RWPE2 (cell line): ENCODE results near the gene IL1RAPL2.

Experiments
- ATAC-seq: fragments of 200-7000 bp; cut with Tn5 transposase; 3 replicates; pipeline ENCODE4 v1.9.1; 2021; ENCODE audit warnings: low read depth
- DNase-seq: peaks from one replicate; pipeline ENCODE4 v3.0.0-alpha.2; 2020; ENCODE audit warnings: low spot score
- H3K27ac ChIP-seq: fragments of 450-650 bp; 2 replicates; pipeline ENCODE4 v1.5.1; 2017; ENCODE audit warnings: mild to moderate bottlenecking; ENCODE audit not compliant: poor library complexity, severe bottlenecking
- H3K27me3 ChIP-seq: fragments of 250-450 bp; sonication (Bioruptor Pico); 2 replicates; pipeline ENCODE4 v1.5.1; 2021; ENCODE audit warnings: mild to moderate bottlenecking, moderate library complexity; ENCODE audit not compliant: insufficient read depth, poor library complexity, severe bottlenecking
- H3K36me3 ChIP-seq: fragments of 250-450 bp; sonication (Bioruptor Pico); 2 replicates; pipeline ENCODE4 v1.5.1; 2020; ENCODE audit warnings: low read depth, mild to moderate bottlenecking, moderate library complexity
- H3K4me1 ChIP-seq: fragments of 250-450 bp; sonication (Bioruptor Pico); 2 replicates; pipeline ENCODE4 v1.5.1; 2021; ENCODE audit warnings: mild to moderate bottlenecking, moderate library complexity; ENCODE audit not compliant: insufficient read depth, poor library complexity, severe bottlenecking
- H3K4me3 ChIP-seq: fragments of 250-450 bp; sonication (Bioruptor Pico); 2 replicates; pipeline ENCODE4 v1.5.1; 2021; ENCODE audit warnings: mild to moderate bottlenecking, moderate library complexity; ENCODE audit not compliant: severe bottlenecking
- H3K9me3 ChIP-seq: fragments of 250-450 bp; sonication (Bioruptor Pico); 2 replicates; pipeline ENCODE4 v1.5.1; 2021; ENCODE audit warnings: mild to moderate bottlenecking, moderate library complexity; ENCODE audit not compliant: severe bottlenecking
- TF ChIP-seq, protein P1 (sequence below): fragments of 450-650 bp; IDR thresholded peaks from one replicate; pipeline ENCODE4 v1.5.1; 2017; ENCODE audit warnings: mild to moderate bottlenecking, moderate library complexity; ENCODE audit not compliant: poor library complexity, severe bottlenecking

The IL1RAPL2 gene

DNA sequence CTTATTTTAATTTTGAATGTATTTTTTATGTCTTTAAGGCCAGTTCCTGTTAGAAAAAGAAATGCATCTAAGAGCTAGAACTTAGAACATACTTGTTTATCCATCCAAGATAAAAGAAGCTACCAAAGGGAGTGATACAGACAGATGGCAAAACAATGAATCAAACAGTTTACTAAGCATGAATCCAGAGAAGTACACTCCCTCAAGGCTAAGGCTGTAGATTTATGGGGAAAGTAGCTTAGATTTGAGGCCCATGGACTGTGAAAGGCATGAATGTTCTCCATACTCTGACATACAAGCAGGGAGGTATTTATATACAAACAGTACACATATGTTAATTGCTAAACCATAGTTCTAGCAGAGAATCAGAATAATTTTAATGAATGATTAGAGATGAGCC, 1001.1 kb downstream of the IL1RAPL2 start:
- no peak for DNase-seq
- Histone ChIP-seq H3K9me3 (no peaks in the 10 kb centered on the region), H3K27ac (no peak overlapping the region), H3K27me3 (no peaks in the 10 kb centered on the region), H3K4me1 (no peaks in the 10 kb centered on the region), H3K4me3 (no peak overlapping the region), H3K36me3 (no peaks in the 10 kb centered on the region)
- ATAC-seq: no peak
- TF ChIP-seq, protein P1, sequence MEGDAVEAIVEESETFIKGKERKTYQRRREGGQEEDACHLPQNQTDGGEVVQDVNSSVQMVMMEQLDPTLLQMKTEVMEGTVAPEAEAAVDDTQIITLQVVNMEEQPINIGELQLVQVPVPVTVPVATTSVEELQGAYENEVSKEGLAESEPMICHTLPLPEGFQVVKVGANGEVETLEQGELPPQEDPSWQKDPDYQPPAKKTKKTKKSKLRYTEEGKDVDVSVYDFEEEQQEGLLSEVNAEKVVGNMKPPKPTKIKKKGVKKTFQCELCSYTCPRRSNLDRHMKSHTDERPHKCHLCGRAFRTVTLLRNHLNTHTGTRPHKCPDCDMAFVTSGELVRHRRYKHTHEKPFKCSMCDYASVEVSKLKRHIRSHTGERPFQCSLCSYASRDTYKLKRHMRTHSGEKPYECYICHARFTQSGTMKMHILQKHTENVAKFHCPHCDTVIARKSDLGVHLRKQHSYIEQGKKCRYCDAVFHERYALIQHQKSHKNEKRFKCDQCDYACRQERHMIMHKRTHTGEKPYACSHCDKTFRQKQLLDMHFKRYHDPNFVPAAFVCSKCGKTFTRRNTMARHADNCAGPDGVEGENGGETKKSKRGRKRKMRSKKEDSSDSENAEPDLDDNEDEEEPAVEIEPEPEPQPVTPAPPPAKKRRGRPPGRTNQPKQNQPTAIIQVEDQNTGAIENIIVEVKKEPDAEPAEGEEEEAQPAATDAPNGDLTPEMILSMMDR: no peak

DNA sequence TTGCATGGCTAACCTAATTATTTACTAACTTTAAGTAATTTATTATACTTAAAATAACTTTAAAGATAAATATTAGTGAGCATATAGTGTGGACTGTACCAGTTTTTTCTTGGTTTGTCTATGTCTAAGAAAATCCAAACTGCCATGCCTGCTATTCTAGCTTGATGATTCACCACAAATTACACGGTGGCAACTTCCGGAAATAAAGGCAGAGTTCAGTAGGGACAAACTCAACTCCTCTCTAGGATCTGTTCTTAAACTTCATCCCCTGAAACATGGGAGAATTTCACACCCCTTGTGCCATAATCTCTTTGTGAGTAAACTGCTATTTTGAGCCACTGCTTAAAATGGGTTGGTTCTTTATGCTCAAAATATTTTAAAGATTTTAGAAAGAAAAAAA, 1042.7 kb downstream of the IL1RAPL2 start:
- H3K4me3 ChIP-seq: no peak overlapping the region
- no peaks in the 10 kb centered on the region for H3K27me3 ChIP-seq
- no peak overlapping the region for H3K27ac ChIP-seq
- DNase-seq (no peak), ATAC-seq (no peak)
- no peaks in the 10 kb centered on the region for H3K36me3 ChIP-seq
- no peaks in the 10 kb centered on the region for H3K9me3 ChIP-seq
- no peaks in the 10 kb centered on the region for H3K4me1 ChIP-seq
- TF ChIP-seq, protein P1: no peak

DNA sequence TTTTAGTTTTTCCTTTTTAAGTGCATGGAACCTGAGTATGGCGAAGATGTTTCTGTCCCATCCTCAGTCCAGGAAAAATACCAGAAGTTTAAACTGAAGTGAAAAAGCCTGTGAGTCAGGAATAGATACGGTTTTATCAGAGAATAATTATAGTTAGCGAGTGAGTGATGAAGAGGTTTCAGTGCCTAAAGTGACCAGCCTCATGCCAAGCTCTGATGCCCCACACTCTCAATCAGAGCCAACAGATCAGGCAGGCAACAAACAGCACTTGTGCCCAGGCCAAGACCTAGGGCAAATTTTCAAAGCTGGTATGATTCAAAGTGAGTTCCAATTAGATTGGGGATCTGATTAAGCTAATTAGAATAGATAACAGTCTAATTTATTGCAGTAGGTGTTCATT, 1043.5 kb downstream of the IL1RAPL2 start:
- H3K9me3 ChIP-seq: no peaks in the 10 kb centered on the region
- H3K27me3 ChIP-seq: no peaks in the 10 kb centered on the region
- ATAC-seq (no peak), DNase-seq (no peak)
- TF ChIP-seq, protein P1: no peak
- no peak overlapping the region for H3K4me3 ChIP-seq
- H3K4me1 ChIP-seq: no peaks in the 10 kb centered on the region
- no peak overlapping the region for H3K27ac ChIP-seq
- H3K36me3 ChIP-seq: no peaks in the 10 kb centered on the region

DNA sequence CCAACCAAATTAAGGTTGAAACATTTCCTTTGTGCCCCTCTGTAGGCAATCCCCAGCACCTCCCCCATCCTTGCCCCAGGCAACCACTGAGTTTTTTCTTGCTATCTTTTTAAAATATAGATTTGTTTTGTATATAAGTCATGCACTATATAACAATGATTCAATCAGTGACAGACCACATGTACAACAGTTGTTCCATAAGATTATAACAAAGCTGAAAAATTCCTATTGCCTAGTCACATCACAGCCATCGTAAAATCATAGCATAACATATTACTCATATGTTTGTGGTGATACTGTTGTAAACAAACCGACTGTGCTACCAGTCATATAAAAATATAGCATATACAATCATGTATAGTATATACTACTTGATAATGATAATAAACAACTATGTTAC, 1044.4 kb downstream of the IL1RAPL2 start:
- Histone ChIP-seq H3K36me3 (no peaks in the 10 kb centered on the region), H3K27me3 (no peaks in the 10 kb centered on the region), H3K27ac (no peak overlapping the region), H3K4me3 (no peak overlapping the region), H3K9me3 (no peaks in the 10 kb centered on the region), H3K4me1 (no peaks in the 10 kb centered on the region)
- ATAC-seq: peak; percentile 46; the same call in 2 of the 3 replicates
- no peak for DNase-seq
- TF ChIP-seq, protein P1: no peak

DNA sequence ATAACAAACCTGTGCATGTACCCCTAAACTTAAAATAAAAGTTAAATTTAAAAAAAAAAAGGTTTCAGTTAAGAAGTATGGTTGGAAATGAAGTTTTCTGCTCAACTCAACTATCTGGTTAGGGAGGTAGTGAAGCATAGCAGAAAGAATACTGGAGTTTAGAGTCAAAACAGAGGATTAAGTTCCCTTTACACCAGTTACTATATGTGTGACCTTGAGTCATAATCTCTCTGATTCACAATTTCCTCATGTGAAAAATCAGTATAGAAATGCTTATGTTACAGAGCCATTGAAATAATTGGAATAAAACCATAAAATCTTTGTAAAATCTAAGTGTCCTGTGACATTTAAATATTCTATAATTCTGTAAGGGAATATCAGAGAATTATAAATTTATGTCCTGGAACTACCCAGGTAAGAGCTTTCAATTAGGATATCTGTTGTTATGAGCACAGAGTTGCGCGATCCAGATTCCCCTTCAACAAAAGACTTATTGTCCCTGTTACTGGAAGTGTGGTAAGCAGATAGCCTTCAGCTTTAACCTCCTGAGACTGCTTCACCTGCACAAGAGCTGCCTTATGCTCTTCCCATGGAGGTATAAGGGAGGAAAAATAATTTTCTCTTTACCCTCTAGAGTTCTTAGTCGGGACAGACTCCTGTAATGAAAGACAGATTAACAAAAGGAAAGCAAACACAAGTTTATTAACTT, 1052.5 kb downstream of the IL1RAPL2 start:
- H3K36me3 ChIP-seq: no peaks in the 10 kb centered on the region
- no peaks in the 10 kb centered on the region for H3K9me3 ChIP-seq
- no peak overlapping the region for H3K4me3 ChIP-seq
- no peak overlapping the region for H3K27ac ChIP-seq
- TF ChIP-seq, protein P1: no peak
- no peaks in the 10 kb centered on the region for H3K27me3 ChIP-seq
- ATAC-seq (no peak), DNase-seq (no peak)
- H3K4me1 ChIP-seq: no peaks in the 10 kb centered on the region
